Astrocyte (in vitro differentiated cells and primary cell): ENCODE data around the gene USP35. TPM values are rescaled to one million over a fixed set of nuclear protein-coding genes. Genes with fewer than 3 reads are reported as not detected.
A peak's percentile ranks its signal among the peaks of the same experiment; 100 is the strongest.

Experiments used
- DNase-seq: peaks from one replicate; pipeline ENCODE4 v3.0.0-alpha.2; 2010; ENCODE audit warnings: low read depth
- FAIRE-seq: peaks from 2 replicates; lab custom pipeline; 2011; peaks lifted over from hg19 to GRCh38; lab: Jason Lieb, UNC
- H2AFZ ChIP-seq: 2 replicates; pipeline ENCODE4 v1.6.0; 2012; ENCODE audit warnings: low read depth, low read length, inconsistent platforms
- H3K27ac ChIP-seq: 2 replicates; pipeline ENCODE4 v1.5.1; 2011; ENCODE audit warnings: low read depth, low read length, inconsistent platforms
- H3K27me3 ChIP-seq: 2 replicates; pipeline ENCODE4 v1.6.0; 2011; ENCODE audit warnings: low read length, inconsistent platforms; ENCODE audit not compliant: insufficient read depth
- H3K36me3 ChIP-seq: 2 replicates; pipeline ENCODE4 v1.5.1; 2011; ENCODE audit warnings: low read length, inconsistent platforms; ENCODE audit not compliant: insufficient read depth
- H3K4me1 ChIP-seq: 2 replicates; pipeline ENCODE4 v1.5.1; 2011; ENCODE audit warnings: low read length, inconsistent platforms; ENCODE audit not compliant: insufficient read depth
- H3K4me2 ChIP-seq: 2 replicates; pipeline ENCODE4 v1.6.0; 2012; ENCODE audit warnings: low read length, inconsistent platforms
- H3K4me3 ChIP-seq: 2 replicates; pipeline ENCODE4 v1.5.1; 2011; ENCODE audit warnings: low read depth, mild to moderate bottlenecking, low read length, inconsistent platforms; ENCODE audit not compliant: insufficient read depth
- H3K79me2 ChIP-seq: 2 replicates; pipeline ENCODE4 v1.6.0; 2012; ENCODE audit warnings: mild to moderate bottlenecking, low read length, inconsistent platforms; ENCODE audit not compliant: insufficient read depth
- H3K9ac ChIP-seq: 2 replicates; pipeline ENCODE4 v1.6.0; 2012; ENCODE audit warnings: mild to moderate bottlenecking, low read length, inconsistent platforms
- H3K9me3 ChIP-seq: 2 replicates; pipeline ENCODE4 v1.5.1; 2012; ENCODE audit warnings: low read depth, mild to moderate bottlenecking, low read length, inconsistent platforms; ENCODE audit not compliant: insufficient read depth
- H4K20me1 ChIP-seq: 2 replicates; pipeline ENCODE4 v1.6.0; 2012; ENCODE audit warnings: low read length, inconsistent platforms; ENCODE audit not compliant: insufficient read depth
- H3K27ac Mint-ChIP-seq: one replicate; pipeline ENCODE4 v1.8.0; 2021; ENCODE audit warnings: mild to moderate bottlenecking, mixed read lengths; ENCODE audit not compliant: unreplicated experiment
- H3K27me3 Mint-ChIP-seq: one replicate; pipeline ENCODE4 v1.8.0; 2021; ENCODE audit warnings: low read depth, mixed read lengths; ENCODE audit not compliant: unreplicated experiment
- H3K36me3 Mint-ChIP-seq: one replicate; pipeline ENCODE4 v1.8.0; 2021; ENCODE audit warnings: low read depth, mixed read lengths; ENCODE audit not compliant: unreplicated experiment
- H3K4me1 Mint-ChIP-seq: one replicate; pipeline ENCODE4 v1.8.0; 2021; ENCODE audit warnings: low read depth, mixed read lengths; ENCODE audit not compliant: unreplicated experiment
- H3K4me3 Mint-ChIP-seq: one replicate; pipeline ENCODE4 v1.8.0; 2021; ENCODE audit warnings: mild to moderate bottlenecking, moderate library complexity, mixed read lengths; ENCODE audit not compliant: unreplicated experiment
- H3K9me3 Mint-ChIP-seq: one replicate; pipeline ENCODE4 v1.8.0; 2021; ENCODE audit warnings: mild to moderate bottlenecking, mixed read lengths; ENCODE audit not compliant: unreplicated experiment
- CTCF ChIP-seq: IDR thresholded peaks from 2 replicates; pipeline ENCODE4 v1.5.1; 2011; ENCODE audit warnings: low read depth, mild to moderate bottlenecking, inconsistent platforms, low read length, moderate library complexity; ENCODE audit not compliant: insufficient read depth
- EZH2 ChIP-seq: IDR thresholded peaks from 2 replicates; pipeline ENCODE4 v1.6.1; 2012; ENCODE audit warnings: mild to moderate bottlenecking, low read length, inconsistent platforms; ENCODE audit not compliant: insufficient read depth
- total RNA-seq: library from RNA; stranded (reverse); gene quantifications from 2 replicates; pipeline ENCODE4 v1.2.1, GENCODE V29; 2021

Gene USP35
- total RNA-seq, 1 donor from 2014 or later = 16.2 TPM

DNA sequence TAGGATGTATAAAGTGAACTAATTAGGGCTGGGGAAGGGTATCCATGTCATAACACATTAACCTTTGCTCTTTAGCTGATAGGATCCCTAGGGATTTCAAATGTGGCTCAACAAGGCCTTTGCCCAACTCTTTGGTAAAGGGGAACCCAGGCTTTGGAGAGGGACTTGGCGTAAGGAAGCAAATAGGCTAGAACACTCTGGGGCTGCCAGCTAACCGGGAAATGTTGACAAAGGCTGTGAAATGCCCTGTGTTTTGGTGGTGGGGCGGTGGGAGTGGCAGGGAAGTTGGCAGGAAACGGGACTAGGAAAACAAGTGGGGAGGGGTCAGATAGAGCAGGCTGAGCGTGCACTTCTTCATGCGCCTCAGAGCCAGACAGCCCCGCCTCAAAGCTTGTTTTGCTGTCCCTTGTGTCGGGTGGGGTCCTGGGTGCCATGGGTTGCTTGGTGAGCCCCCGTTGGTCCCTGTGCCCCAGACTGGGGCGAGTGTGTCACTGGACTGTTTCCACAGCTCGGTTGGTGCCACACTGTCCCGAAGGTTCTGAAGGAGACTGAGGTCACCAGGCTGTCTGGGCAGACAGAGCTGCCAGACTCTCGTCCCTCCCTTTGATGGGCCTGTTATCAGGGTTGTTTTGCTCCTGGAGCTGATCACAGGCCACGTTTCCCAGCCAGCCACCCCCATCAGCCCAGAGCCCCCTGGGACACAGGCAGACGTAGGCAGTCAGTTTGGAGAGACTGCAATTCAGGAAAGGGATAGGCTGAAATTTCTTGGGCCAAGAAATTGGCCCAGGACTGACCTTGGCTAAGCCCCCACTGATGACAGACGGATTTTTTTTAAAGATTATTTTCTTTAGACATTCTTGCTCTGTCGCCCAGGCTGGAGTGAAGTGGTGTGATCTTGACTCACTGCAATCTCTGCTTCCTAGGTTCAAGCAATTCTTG, 19.9 kb upstream of the USP35 start:
- H3K27ac Mint-ChIP-seq = peak overlapping the region; percentile 47
- peaks cover 9% of the 10 kb centered on the region for H3K4me1 Mint-ChIP-seq
- no peaks in the 10 kb centered on the region for H3K27me3 Mint-ChIP-seq
- H3K4me3 Mint-ChIP-seq = no peak overlapping the region
- Histone ChIP-seq H3K9me3 (no peaks in the 10 kb centered on the region), H2AFZ (peak overlapping the region; percentile 63), H3K4me2 (peak overlapping the region; percentile 50), H3K9ac (peak overlapping the region; percentile 72), H3K4me1 (peaks cover 14% of the 10 kb centered on the region), H3K27ac (peak overlapping the region; percentile 95), H3K79me2 (no peaks in the 10 kb centered on the region), H3K36me3 (peaks cover 7% of the 10 kb centered on the region), H3K27me3 (no peaks in the 10 kb centered on the region), H3K4me3 (no peak overlapping the region), H4K20me1 (no peaks in the 10 kb centered on the region)
- TF ChIP-seq CTCF (no peak), EZH2 (no peak)
- no peak for FAIRE-seq
- peaks cover 12% of the 10 kb centered on the region for H3K36me3 Mint-ChIP-seq
- no peaks in the 10 kb centered on the region for H3K9me3 Mint-ChIP-seq
- DNase-seq = peak; percentile 83

- H3K4me1 ChIP-seq = peaks cover 14% of the 10 kb centered on the region
- no peaks in the 10 kb centered on the region for H4K20me1 ChIP-seq
- Mint-ChIP-seq H3K27ac (no peak overlapping the region), H3K36me3 (peaks cover 19% of the 10 kb centered on the region), H3K4me3 (no peak overlapping the region), H3K4me1 (peaks cover 9% of the 10 kb centered on the region), H3K27me3 (no peaks in the 10 kb centered on the region), H3K9me3 (no peaks in the 10 kb centered on the region)
- no peak overlapping the region for H2AFZ ChIP-seq
- H3K27me3 ChIP-seq = no peaks in the 10 kb centered on the region
- TF ChIP-seq EZH2 (no peak), CTCF (no peak)
- H3K27ac ChIP-seq = no peak overlapping the region
- peaks cover 10% of the 10 kb centered on the region for H3K36me3 ChIP-seq
- FAIRE-seq = no peak
- H3K4me2 ChIP-seq = no peak overlapping the region
- no peak overlapping the region for H3K9ac ChIP-seq
- H3K79me2 ChIP-seq = no peaks in the 10 kb centered on the region
- no peak for DNase-seq
- no peaks in the 10 kb centered on the region for H3K9me3 ChIP-seq
- no peak overlapping the region for H3K4me3 ChIP-seq
Measured at GRCh38 chr11:78170413-78170812, 18.3 kb upstream of the USP35 start.
